Measurements from ENCODE around the gene ODAD4.

The ODAD4 gene

GRCh38 chr17:41935641-41936040 lies 5.2 kb downstream of the ODAD4 start:
- Histone ChIP-seq H3K36me3 (peaks cover 22% of the 10 kb centered on the region), H3K4me1 (peaks cover 20% of the 10 kb centered on the region), H3K27me3 (no peaks in the 10 kb centered on the region), H3K4me3 (ENCODE audit: low read depth, low read length) (no peak overlapping the region), H3K9me3 (no peaks in the 10 kb centered on the region)
- TF ChIP-seq CTCF (IDR thresholded peaks at IDR 0.05; ENCODE audit: low read depth, low read length), result no peak
- no peak for DNase-seq

- Histone ChIP-seq H3K27me3 (no peaks in the 10 kb centered on the region), H3K4me3 (ENCODE audit: low read depth, low read length) (no peak overlapping the region), H3K4me1 (peaks cover 20% of the 10 kb centered on the region), H3K36me3 (peaks cover 22% of the 10 kb centered on the region), H3K9me3 (no peaks in the 10 kb centered on the region)
- TF ChIP-seq CTCF (IDR thresholded peaks at IDR 0.05; ENCODE audit: low read depth, low read length), result no peak
- DNase-seq, result peak; percentile 70
Observed at GRCh38 chr17:41937970-41938954, 7.8 kb downstream of the ODAD4 start.

GRCh38 chr17:41939044-41939692 lies 8.8 kb downstream of the ODAD4 start:
- H3K27me3 ChIP-seq, result no peaks in the 10 kb centered on the region
- no peaks in the 10 kb centered on the region for H3K9me3 ChIP-seq
- TF ChIP-seq CTCF (IDR thresholded peaks at IDR 0.05; ENCODE audit: low read depth, low read length), result no peak
- H3K4me1 ChIP-seq, result peaks cover 20% of the 10 kb centered on the region
- H3K4me3 ChIP-seq (ENCODE audit: low read depth, low read length), result no peak overlapping the region
- H3K36me3 ChIP-seq, result peaks cover 22% of the 10 kb centered on the region
- DNase-seq, result no peak

GRCh38 chr17:41939693-41940090 lies 9.3 kb downstream of the ODAD4 start:
- Histone ChIP-seq H3K4me1 (peaks cover 20% of the 10 kb centered on the region), H3K4me3 (ENCODE audit: low read depth, low read length) (no peak overlapping the region), H3K36me3 (peaks cover 22% of the 10 kb centered on the region), H3K9me3 (no peaks in the 10 kb centered on the region), H3K27me3 (no peaks in the 10 kb centered on the region)
- TF ChIP-seq CTCF (IDR thresholded peaks at IDR 0.05; ENCODE audit: low read depth, low read length), result no peak
- DNase-seq, result no peak

GRCh38 chr17:41941168-41941567 lies 10.8 kb downstream of the ODAD4 start:
- peaks cover 20% of the 10 kb centered on the region for H3K4me1 ChIP-seq

More at GRCh38 chr17:41941168-41941567, 10.8 kb downstream of the ODAD4 start:
- no peaks in the 10 kb centered on the region for H3K9me3 ChIP-seq
- TF ChIP-seq CTCF (IDR thresholded peaks at IDR 0.05; ENCODE audit: low read depth, low read length), result no peak
- peaks cover 11% of the 10 kb centered on the region for H3K36me3 ChIP-seq
- no peak overlapping the region for H3K4me3 ChIP-seq (ENCODE audit: low read depth, low read length)
- no peak for DNase-seq
- no peaks in the 10 kb centered on the region for H3K27me3 ChIP-seq

Data from BE2C (cell line).